ENCODE measurements around the gene PPIL6.
"Not testable (repeated sequence)": the region's sequence is repeated elsewhere in the genome, so short reads cannot be mapped to it uniquely, and the experiment has no call there.

PPIL6 gene

DNA sequence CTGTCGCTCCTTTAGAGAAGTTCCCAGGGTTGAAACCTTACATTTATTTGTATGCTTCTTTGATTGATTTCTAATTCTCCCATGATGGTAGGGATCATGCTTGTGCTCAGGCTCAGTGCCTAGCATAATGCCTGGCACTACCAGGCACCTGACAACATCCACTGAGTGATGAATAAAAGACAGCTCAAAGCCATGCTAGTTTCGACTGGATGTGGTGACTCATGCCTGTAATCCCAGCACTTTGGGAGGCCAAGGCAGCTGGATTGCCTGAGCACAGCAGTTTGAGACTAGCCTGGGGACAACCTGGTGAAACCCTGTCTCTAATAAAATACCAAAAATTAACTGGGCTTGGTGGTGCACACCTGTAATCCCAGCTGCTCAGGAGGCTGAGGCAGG lies 46.5 kb downstream of the PPIL6 start:
- no peak for DNase-seq

- DNase-seq = no peak
Observed at GRCh38 chr6:109393157-109393885, 47.1 kb downstream of the PPIL6 start.

GRCh38 chr6:109389650-109390274 lies 50.7 kb downstream of the PPIL6 start:
- no peak for DNase-seq

- no peak for DNase-seq
Observed at GRCh38 chr6:109388265-109388664, 52.2 kb downstream of the PPIL6 start.

- DNase-seq = no peak
Observed at GRCh38 chr6:109383438-109383940, 56.9 kb downstream of the PPIL6 start.

- peak; percentile 93 for DNase-seq
Observed at GRCh38 chr6:109382576-109383437, 57.6 kb downstream of the PPIL6 start.

DNA sequence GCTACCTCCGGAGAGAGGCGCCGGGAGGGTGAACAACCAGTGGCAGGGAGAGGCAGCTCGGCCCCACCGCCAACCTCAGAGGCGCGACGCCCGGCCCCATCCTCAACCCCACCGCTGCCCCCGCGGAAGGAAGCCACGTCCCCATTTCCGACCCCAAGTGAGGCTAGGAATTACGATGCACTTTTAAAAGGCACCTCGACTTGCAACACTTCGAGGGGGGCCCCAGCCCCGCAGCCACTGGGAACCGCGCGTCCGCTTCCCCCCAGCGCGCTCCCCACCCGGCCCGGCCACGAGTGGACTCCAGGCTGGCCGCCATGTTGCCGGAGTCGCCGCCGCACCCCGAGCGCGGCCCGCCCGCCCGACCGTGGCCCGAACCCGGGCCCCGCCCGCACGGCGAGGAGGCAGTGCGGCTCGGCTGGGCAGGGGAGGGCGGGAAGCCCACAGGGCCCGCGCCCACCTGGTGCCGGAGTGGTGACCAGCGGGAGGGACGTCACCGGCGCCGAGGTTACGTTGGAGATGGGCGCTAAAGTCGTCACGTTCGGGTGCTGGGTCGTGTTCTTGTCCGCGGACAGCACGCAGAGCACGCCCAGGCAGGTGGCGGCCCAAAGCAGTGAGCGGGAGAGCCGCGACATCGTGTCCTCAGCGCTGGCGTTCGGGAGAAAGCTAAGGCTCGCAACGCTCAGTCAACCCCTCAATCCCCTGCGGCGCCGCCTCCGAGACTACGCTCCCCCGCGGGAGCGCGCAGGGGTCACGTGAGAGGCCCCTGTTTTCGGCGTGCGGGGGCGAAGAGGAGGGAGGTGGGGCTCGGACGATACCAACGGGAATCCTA lies 58.5 kb downstream of the PPIL6 start, which contains the start of gene CD164:
CD164 (minus strand) TSS at position 721 of the 829 bp plus-strand sequence; CDS start at position 632, 89 bp downstream.
- DNase-seq = peak; percentile 95

- DNase-seq = no peak
Observed at GRCh38 chr6:109381061-109381746, 59.2 kb downstream of the PPIL6 start.

GRCh38 chr6:109379711-109380110 lies 60.7 kb downstream of the PPIL6 start:
- DNase-seq = no peak

- no peak for DNase-seq
Observed at GRCh38 chr6:109377717-109378116, 62.7 kb downstream of the PPIL6 start.

DNA sequence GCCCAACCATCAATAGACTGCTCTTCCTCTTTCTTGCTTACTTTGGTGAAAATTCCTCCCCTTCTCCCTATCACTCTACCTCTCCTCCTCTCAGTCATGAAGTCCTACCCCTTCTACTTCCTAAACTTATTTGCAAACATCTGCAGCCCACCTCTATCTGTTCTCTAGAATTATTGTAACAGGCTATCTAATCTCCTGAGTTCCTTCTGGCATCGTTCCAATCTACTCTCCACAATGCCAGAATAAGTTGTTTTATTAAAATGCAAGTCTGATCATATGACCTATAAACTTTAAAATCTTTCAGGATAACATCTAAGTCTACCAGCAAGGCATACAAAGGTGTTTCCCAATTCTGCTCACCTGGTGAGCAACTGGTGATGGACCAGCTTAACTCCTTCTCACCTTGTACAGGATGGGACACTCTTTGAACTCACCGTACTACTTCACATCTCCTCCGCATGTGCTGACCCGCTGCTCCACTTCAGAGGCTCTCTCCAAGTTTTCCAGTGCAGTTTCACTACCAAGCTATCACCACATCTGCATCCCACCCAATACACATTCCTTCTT lies 66.0 kb downstream of the PPIL6 start:
- no peak for DNase-seq

- DNase-seq = peak; percentile 68
Observed at GRCh38 chr6:109373762-109374161, 66.7 kb downstream of the PPIL6 start.

DNA sequence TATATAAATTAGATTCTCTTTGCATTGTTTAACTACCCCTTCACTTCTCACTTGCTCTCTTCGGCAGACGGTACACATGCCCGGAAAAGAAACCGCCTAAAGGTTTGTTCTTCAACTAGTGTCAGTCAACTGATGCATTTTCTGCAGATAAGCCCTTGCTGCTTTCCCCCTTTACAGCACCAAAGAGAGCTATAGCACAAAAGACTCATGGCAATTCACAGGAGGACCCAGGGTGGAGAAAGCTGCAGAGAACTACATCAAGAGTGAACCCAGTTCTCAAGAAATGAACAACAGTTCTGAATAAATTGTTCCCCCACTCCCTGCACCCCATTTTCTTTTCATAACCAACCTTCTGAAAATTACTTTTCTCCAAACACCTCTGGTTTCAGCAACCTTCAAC lies 67.1 kb downstream of the PPIL6 start:
- DNase-seq = peak; percentile 48

DNA sequence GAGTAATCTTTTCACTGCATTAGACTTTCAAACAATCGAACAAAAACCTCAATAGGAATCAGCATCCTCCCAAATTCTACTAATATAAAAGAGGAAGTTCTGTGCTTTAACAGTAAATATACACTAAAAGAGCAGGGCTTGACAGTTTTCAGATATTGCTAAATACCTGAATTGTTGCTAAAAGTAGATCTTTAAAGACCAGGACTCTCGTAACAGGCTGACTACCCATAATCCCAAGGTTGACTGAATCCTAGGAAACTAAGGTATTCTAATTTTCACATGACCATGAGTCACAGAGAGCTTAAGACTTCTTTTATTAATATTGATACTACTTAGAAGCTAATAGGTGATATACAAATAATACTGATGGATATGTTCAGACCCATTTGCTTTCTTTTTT lies 68.3 kb downstream of the PPIL6 start:
- no peak for DNase-seq

GRCh38 chr6:109370792-109371191 lies 69.6 kb downstream of the PPIL6 start:
- DNase-seq = no peak

- no peak for DNase-seq
Observed at GRCh38 chr6:109370336-109370735, 70.1 kb downstream of the PPIL6 start.

- DNase-seq = no peak
Observed at GRCh38 chr6:109369728-109370127, 70.7 kb downstream of the PPIL6 start.

- DNase-seq = not testable (repeated sequence)
Observed at GRCh38 chr6:109364382-109365078, 75.9 kb downstream of the PPIL6 start.

DNA sequence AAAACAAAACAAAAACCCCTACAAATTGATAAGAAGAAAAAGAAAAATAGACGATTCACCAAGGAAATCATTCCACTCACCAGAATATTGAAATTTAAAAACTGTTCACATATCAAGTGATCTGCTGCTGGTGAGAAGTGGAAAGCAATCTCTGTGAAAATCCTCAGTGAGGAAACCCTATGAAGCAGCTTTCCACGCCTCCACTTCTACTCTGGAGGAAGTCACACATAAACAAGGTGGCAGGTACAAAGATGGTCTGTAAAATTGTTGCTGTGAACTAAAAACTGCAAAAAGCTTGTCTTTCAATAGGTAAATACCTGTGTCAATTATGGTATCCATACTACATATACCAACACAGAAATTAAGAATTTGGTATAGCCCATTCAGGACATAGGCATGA lies 76.7 kb downstream of the PPIL6 start:
- no peak for DNase-seq

DNA sequence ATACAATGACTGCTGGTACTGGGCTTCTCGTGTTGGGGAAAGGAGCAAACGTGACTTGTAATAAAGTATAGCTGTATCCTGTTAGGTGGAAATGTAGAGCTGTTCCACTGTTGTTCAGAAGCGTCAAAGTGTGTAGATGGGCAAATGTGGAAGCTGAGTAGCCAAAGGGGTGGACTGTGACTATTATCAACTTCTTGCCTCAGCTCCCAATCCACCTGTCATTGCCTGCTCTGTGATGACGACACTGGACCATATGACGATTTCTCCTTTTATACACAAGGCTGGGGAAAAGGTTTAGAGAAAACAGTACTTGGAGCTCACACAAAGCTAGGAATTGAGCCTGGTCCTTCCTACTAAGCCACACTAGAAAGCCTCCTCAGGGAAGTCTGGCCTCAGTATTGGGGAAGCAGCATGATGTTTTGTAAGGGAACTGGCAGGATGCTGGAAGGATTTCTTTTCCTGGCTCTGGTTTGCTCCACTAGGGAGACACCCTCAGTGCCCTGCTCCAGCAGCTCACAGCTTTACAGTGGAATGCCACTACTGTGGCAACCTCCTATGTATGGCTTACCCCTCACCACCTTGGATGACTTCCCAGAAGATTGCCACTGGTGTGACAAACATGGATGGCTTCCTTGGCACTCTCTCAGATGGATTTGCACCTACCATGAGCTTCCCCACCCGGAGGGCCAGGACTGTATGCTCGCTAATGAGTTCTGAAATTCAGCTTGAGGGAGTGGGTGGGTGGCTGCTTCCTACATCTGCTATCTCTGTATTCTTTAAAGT lies 78.1 kb downstream of the PPIL6 start:
- no peak for DNase-seq

Data from activated CD4-positive, alpha-beta T cell treated with anti-CD3 and anti-CD28 coated beads for 48 hours (primary cell).